Nephron progenitor cell (in vitro differentiated cells): ENCODE data around the gene C20orf204.

ENCODE experiments used
- DNase-seq: peaks from one replicate; pipeline ENCODE4 v3.0.0; 2021
- H3K27ac Mint-ChIP-seq: 2 replicates; pipeline ENCODE4 v1.8.0; 2021; ENCODE audit warnings: mild to moderate bottlenecking, moderate library complexity, mixed read lengths
- H3K27me3 Mint-ChIP-seq: 2 replicates; pipeline ENCODE4 v1.8.0; 2021; ENCODE audit warnings: mild to moderate bottlenecking, low read depth, mixed read lengths; ENCODE audit not compliant: poor library complexity
- H3K36me3 Mint-ChIP-seq: 2 replicates; pipeline ENCODE4 v1.8.0; 2021; ENCODE audit warnings: low read depth, mixed read lengths
- H3K4me1 Mint-ChIP-seq: 2 replicates; pipeline ENCODE4 v1.8.0; 2021; ENCODE audit warnings: mixed read lengths
- H3K4me3 Mint-ChIP-seq: 2 replicates; pipeline ENCODE4 v1.8.0; 2021; ENCODE audit warnings: mild to moderate bottlenecking, moderate library complexity, mixed read lengths
- H3K9me3 Mint-ChIP-seq: 2 replicates; pipeline ENCODE4 v1.8.0; 2021; ENCODE audit warnings: mild to moderate bottlenecking, moderate library complexity, mixed read lengths
- CTCF ChIP-seq: fragments of 200-600 bp; sonication (generic); IDR thresholded peaks from 2 replicates; pipeline ENCODE4 v1.5.0; 2021; ENCODE audit warnings: antibody characterized with exemption

Gene C20orf204

GRCh38 chr20:64044484-64045247, 8.7 kb downstream of the C20orf204 start:
- TF ChIP-seq CTCF, result no peak
- Mint-ChIP-seq H3K27me3 (peaks cover 88% of the 10 kb centered on the region), H3K36me3 (no peaks in the 10 kb centered on the region), H3K27ac (no peak overlapping the region), H3K4me1 (peaks cover 27% of the 10 kb centered on the region), H3K9me3 (no peaks in the 10 kb centered on the region), H3K4me3 (no peak overlapping the region)
- DNase-seq, result no peak

GRCh38 chr20:64045346-64046011, 9.5 kb downstream of the C20orf204 start:
- H3K27me3 Mint-ChIP-seq, result peaks cover 87% of the 10 kb centered on the region
- TF ChIP-seq CTCF, result no peak
- no peaks in the 10 kb centered on the region for H3K9me3 Mint-ChIP-seq
- no peak overlapping the region for H3K27ac Mint-ChIP-seq
- no peaks in the 10 kb centered on the region for H3K36me3 Mint-ChIP-seq
- no peak overlapping the region for H3K4me3 Mint-ChIP-seq
- peaks cover 22% of the 10 kb centered on the region for H3K4me1 Mint-ChIP-seq
- no peak for DNase-seq

- Mint-ChIP-seq H3K4me1 (peaks cover 22% of the 10 kb centered on the region), H3K36me3 (no peaks in the 10 kb centered on the region), H3K4me3 (no peak overlapping the region), H3K9me3 (no peaks in the 10 kb centered on the region), H3K27ac (no peak overlapping the region), H3K27me3 (peaks cover 85% of the 10 kb centered on the region)
- DNase-seq, result no peak
- TF ChIP-seq CTCF, result no peak
Measured at GRCh38 chr20:64047046-64047389, 11.0 kb downstream of the C20orf204 start.

- H3K27me3 Mint-ChIP-seq, result peaks cover 84% of the 10 kb centered on the region
- H3K4me1 Mint-ChIP-seq, result peaks cover 22% of the 10 kb centered on the region
- H3K27ac Mint-ChIP-seq, result no peak overlapping the region
- no peak for TF ChIP-seq CTCF
- peak overlapping the region; percentile 28 for H3K4me3 Mint-ChIP-seq
- H3K36me3 Mint-ChIP-seq, result no peaks in the 10 kb centered on the region
- peak; percentile 56 for DNase-seq
- H3K9me3 Mint-ChIP-seq, result no peaks in the 10 kb centered on the region
Measured at GRCh38 chr20:64047968-64048401, 12.0 kb downstream of the C20orf204 start.

GRCh38 chr20:64048402-64049044, 12.5 kb downstream of the C20orf204 start:
- Mint-ChIP-seq H3K36me3 (no peaks in the 10 kb centered on the region), H3K27me3 (peaks cover 78% of the 10 kb centered on the region), H3K27ac (no peak overlapping the region), H3K4me3 (no peak overlapping the region), H3K9me3 (no peaks in the 10 kb centered on the region), H3K4me1 (peaks cover 28% of the 10 kb centered on the region)
- TF ChIP-seq CTCF, result no peak
- DNase-seq, result peak; percentile 62
